HEK293T (cell line): Measurements from ENCODE around the gene COX7B2.

Experiments used
- CTCF ChIA-PET: fragments of 350-600 bp; formaldehyde crosslinking; extraction: SDS; loops from one replicate; lab custom pipeline; 2021; ENCODE audit warnings: antibody characterized with exemption, inconsistent platforms; lab: Yijun Ruan, JAX
- POLR2A ChIA-PET: fragments of 350-600 bp; formaldehyde crosslinking; extraction: SDS; loops from one replicate; lab custom pipeline; 2020; ENCODE audit warnings: antibody characterized with exemption, inconsistent platforms; lab: Yijun Ruan, JAX
- DNase-seq: peaks from one replicate; pipeline ENCODE4 v3.0.0; 2012; ENCODE audit warnings: mixed read lengths; ENCODE audit errors: extremely low spot score
- ARNT ChIP-seq: fragments of 450-650 bp; IDR thresholded peaks from 2 replicates; pipeline ENCODE4 v1.6.1; 2017; ENCODE audit warnings: mild to moderate bottlenecking
- BHLHE40 ChIP-seq: fragments of 450-650 bp; IDR thresholded peaks from 2 replicates; pipeline ENCODE4 v1.6.1; 2016; ENCODE audit warnings: mild to moderate bottlenecking, moderate library complexity, borderline replicate concordance
- CTBP1 ChIP-seq: fragments of 450-650 bp; IDR thresholded peaks from 2 replicates; pipeline ENCODE4 v1.6.1; 2016; ENCODE audit warnings: borderline replicate concordance
- ELF4 ChIP-seq: fragments of 450-650 bp; IDR thresholded peaks from 2 replicates; pipeline ENCODE4 v1.6.1; 2017; ENCODE audit warnings: antibody characterized with exemption
- FOXA1 ChIP-seq: fragments of 450-650 bp; IDR thresholded peaks from 2 replicates; pipeline ENCODE4 v1.6.1; 2016; ENCODE audit warnings: mild to moderate bottlenecking
- FOXK2 ChIP-seq: fragments of 450-650 bp; IDR thresholded peaks from 2 replicates; pipeline ENCODE4 v1.6.1; 2016; ENCODE audit warnings: mild to moderate bottlenecking
- FOXM1 ChIP-seq: fragments of 450-650 bp; IDR thresholded peaks from 2 replicates; pipeline ENCODE4 v1.6.1; 2017; ENCODE audit warnings: mild to moderate bottlenecking, borderline replicate concordance
- HDGF ChIP-seq: fragments of 450-650 bp; IDR thresholded peaks from 2 replicates; pipeline ENCODE4 v1.6.1; 2017; ENCODE audit warnings: antibody characterized with exemption, borderline replicate concordance
- L3MBTL2 ChIP-seq: fragments of 450-650 bp; conservative IDR thresholded peaks from 2 replicates; pipeline ENCODE4 v1.6.1; 2016; ENCODE audit warnings: mild to moderate bottlenecking
- LEF1 ChIP-seq: fragments of 450-650 bp; IDR thresholded peaks from 2 replicates; pipeline ENCODE4 v1.6.1; 2017; ENCODE audit warnings: mild to moderate bottlenecking, borderline replicate concordance
- NFRKB ChIP-seq: fragments of 450-650 bp; IDR thresholded peaks from 2 replicates; pipeline ENCODE4 v1.6.1; 2016; ENCODE audit warnings: mild to moderate bottlenecking, moderate library complexity
- PKNOX1 ChIP-seq: fragments of 450-650 bp; IDR thresholded peaks from 2 replicates; pipeline ENCODE4 v1.6.1; 2016
- SP1 ChIP-seq: fragments of 450-650 bp; IDR thresholded peaks from 2 replicates; pipeline ENCODE4 v1.6.1; 2017
- SUZ12 ChIP-seq: fragments of 450-650 bp; IDR thresholded peaks from 2 replicates; pipeline ENCODE4 v1.6.1; 2016; ENCODE audit warnings: mild to moderate bottlenecking
- TARDBP ChIP-seq: fragments of 450-650 bp; IDR thresholded peaks from 2 replicates; pipeline ENCODE4 v1.6.1; 2016
- ZNF384 ChIP-seq: fragments of 450-650 bp; IDR thresholded peaks from 2 replicates; pipeline ENCODE4 v1.6.1; 2016

COX7B2 gene

GRCh38 chr4:46844325-46844917 lies 64.6 kb downstream of the COX7B2 start:
- POLR2A ChIA-PET = no interaction called here
- peak; percentile 29; the same call in 1 of the 2 replicates for TF ChIP-seq PKNOX1
- no peak for TF ChIP-seq L3MBTL2
- CTCF ChIA-PET = no interaction called here
- DNase-seq = peak; percentile 11

GRCh38 chr4:46839128-46839527 lies 69.9 kb downstream of the COX7B2 start:
- POLR2A ChIA-PET = no interaction called here
- no peak for TF ChIP-seq SUZ12
- no peak for TF ChIP-seq LEF1
- TF ChIP-seq FOXM1 = no peak
- no peak for TF ChIP-seq SP1
- no peak for TF ChIP-seq FOXK2
- TF ChIP-seq NFRKB = no peak
- TF ChIP-seq ARNT = no peak
- TF ChIP-seq TARDBP = no peak
- no peak for TF ChIP-seq FOXA1
- no peak for TF ChIP-seq L3MBTL2
- no peak for DNase-seq
- CTCF ChIA-PET = no interaction called here

- POLR2A ChIA-PET = no interaction called here
- TF ChIP-seq HDGF (no peak), NFRKB (no peak), ARNT (no peak), PKNOX1 (no peak), FOXM1 (no peak), TARDBP (no peak), CTBP1 (no peak), ZNF384 (no peak), FOXA1 (no peak), ELF4 (no peak), SP1 (no peak)
- DNase-seq = no peak
- CTCF ChIA-PET = no interaction called here
Observed at GRCh38 chr4:46837639-46838038, 71.4 kb downstream of the COX7B2 start.

GRCh38 chr4:46836584-46836983 lies 72.5 kb downstream of the COX7B2 start:
- TF ChIP-seq FOXM1 (no peak), L3MBTL2 (no peak), TARDBP (no peak), SP1 (no peak), SUZ12 (no peak), ARNT (no peak), HDGF (no peak), LEF1 (no peak), BHLHE40 (no peak), FOXA1 (no peak), ZNF384 (no peak)
- no peak for DNase-seq
- CTCF ChIA-PET = no interaction called here
- POLR2A ChIA-PET = no interaction called here

- no peak for DNase-seq
- ChIA-PET POLR2A (no interaction called here), CTCF (interaction anchor here (0.9 kb wide), 1 partner anchor 553 kb away, joined by 3 read pairs; no protein-coding TSS in a partner anchor)
- TF ChIP-seq PKNOX1 (no peak), L3MBTL2 (no peak), TARDBP (no peak), ZNF384 (no peak), LEF1 (no peak), NFRKB (no peak), ELF4 (no peak), SUZ12 (no peak), FOXM1 (no peak), SP1 (no peak), CTBP1 (no peak), FOXA1 (no peak), BHLHE40 (no peak), ARNT (no peak)
Observed at GRCh38 chr4:46830971-46831454, 78.0 kb downstream of the COX7B2 start.

GRCh38 chr4:46820154-46820553 lies 88.9 kb downstream of the COX7B2 start:
- no peak for DNase-seq
- TF ChIP-seq FOXM1 = no peak
- TF ChIP-seq SUZ12 = no peak
- no peak for TF ChIP-seq HDGF
- no peak for TF ChIP-seq PKNOX1
- no peak for TF ChIP-seq TARDBP
- TF ChIP-seq NFRKB = no peak
- no peak for TF ChIP-seq FOXA1
- no peak for TF ChIP-seq FOXK2
- TF ChIP-seq BHLHE40 = no peak
- no peak for TF ChIP-seq SP1
- TF ChIP-seq ELF4 = no peak
- no peak for TF ChIP-seq ZNF384
- ChIA-PET CTCF (no interaction called here), POLR2A (no interaction called here)
